Measurements from ENCODE around the gene ERGIC1. TPM values are rescaled to one million over a fixed set of nuclear protein-coding genes. Genes with fewer than 3 reads are reported as not detected.
"Not testable (repeated sequence)": the region's sequence is repeated elsewhere in the genome, so short reads cannot be mapped to it uniquely, and the experiment has no call there.

The ERGIC1 gene
- total RNA-seq, 4 donors from 2014 or later = 60.9 to 123 (median 99.3) TPM

GRCh38 chr5:172849606-172850453 lies 15.8 kb downstream of the ERGIC1 start:
- TF ChIP-seq, protein P1, sequence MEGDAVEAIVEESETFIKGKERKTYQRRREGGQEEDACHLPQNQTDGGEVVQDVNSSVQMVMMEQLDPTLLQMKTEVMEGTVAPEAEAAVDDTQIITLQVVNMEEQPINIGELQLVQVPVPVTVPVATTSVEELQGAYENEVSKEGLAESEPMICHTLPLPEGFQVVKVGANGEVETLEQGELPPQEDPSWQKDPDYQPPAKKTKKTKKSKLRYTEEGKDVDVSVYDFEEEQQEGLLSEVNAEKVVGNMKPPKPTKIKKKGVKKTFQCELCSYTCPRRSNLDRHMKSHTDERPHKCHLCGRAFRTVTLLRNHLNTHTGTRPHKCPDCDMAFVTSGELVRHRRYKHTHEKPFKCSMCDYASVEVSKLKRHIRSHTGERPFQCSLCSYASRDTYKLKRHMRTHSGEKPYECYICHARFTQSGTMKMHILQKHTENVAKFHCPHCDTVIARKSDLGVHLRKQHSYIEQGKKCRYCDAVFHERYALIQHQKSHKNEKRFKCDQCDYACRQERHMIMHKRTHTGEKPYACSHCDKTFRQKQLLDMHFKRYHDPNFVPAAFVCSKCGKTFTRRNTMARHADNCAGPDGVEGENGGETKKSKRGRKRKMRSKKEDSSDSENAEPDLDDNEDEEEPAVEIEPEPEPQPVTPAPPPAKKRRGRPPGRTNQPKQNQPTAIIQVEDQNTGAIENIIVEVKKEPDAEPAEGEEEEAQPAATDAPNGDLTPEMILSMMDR (IDR thresholded peaks at IDR 0.05) = no peak
- TF ChIP-seq POLR2A (IDR thresholded peaks at IDR 0.05) = no peak
- no peak for TF ChIP-seq EP300 (IDR thresholded peaks at IDR 0.05)
- Histone ChIP-seq H3K4me1 (peaks cover 0 to 62% (median 19%) of the 10 kb centered on the region in 4 donors), H3K27ac (peak overlapping the region in 2 of 4 donors; percentile 25 to 59), H3K36me3 (no peaks in the 10 kb centered on the region), H3K27me3 (no peaks in the 10 kb centered on the region), H3K9me3 (no peaks in the 10 kb centered on the region), H3K4me3 (no peak overlapping the region)
- DNase-seq (ENCODE audit: low spot score in 2 of 2) = no peak
- WGBS, 2 donors = 76 to 79% methylated on average over 12 to 14 of the region's 15 CpGs

- DNase-seq (ENCODE audit: low spot score in 2 of 2) = no peak
- no peaks in the 10 kb centered on the region for H3K9me3 ChIP-seq
- peaks cover 0 to 62% (median 25%) of the 10 kb centered on the region in 4 donors for H3K4me1 ChIP-seq
- no peaks in the 10 kb centered on the region for H3K27me3 ChIP-seq
- WGBS, 2 donors = 91 to 99% methylated on average over 6 of the region's 6 CpGs
- H3K27ac ChIP-seq = peak overlapping the region in 2 of 4 donors; percentile 17 to 59
- TF ChIP-seq, protein P1 (IDR thresholded peaks at IDR 0.05) = no peak
- TF ChIP-seq EP300 (IDR thresholded peaks at IDR 0.05) = no peak
- TF ChIP-seq POLR2A (IDR thresholded peaks at IDR 0.05) = no peak
- H3K4me3 ChIP-seq = no peak overlapping the region
- no peaks in the 10 kb centered on the region for H3K36me3 ChIP-seq
Measured at GRCh38 chr5:172850454-172850797, 16.4 kb downstream of the ERGIC1 start.

- 95% methylated on average over 9 of the region's 9 CpGs for WGBS, 2 donors
- not testable (repeated sequence) for H3K27me3 ChIP-seq; DNase-seq (ENCODE audit: low spot score in 2 of 2); H3K4me3 ChIP-seq; H3K36me3 ChIP-seq; H3K9me3 ChIP-seq
- peaks cover 0 to 68% (median 33%) of the 10 kb centered on the region in 4 donors for H3K4me1 ChIP-seq
- H3K27ac ChIP-seq = peak overlapping the region in 2 of 4 donors; percentile 35 to 90
Measured at GRCh38 chr5:172851254-172851653, 17.2 kb downstream of the ERGIC1 start.

DNA sequence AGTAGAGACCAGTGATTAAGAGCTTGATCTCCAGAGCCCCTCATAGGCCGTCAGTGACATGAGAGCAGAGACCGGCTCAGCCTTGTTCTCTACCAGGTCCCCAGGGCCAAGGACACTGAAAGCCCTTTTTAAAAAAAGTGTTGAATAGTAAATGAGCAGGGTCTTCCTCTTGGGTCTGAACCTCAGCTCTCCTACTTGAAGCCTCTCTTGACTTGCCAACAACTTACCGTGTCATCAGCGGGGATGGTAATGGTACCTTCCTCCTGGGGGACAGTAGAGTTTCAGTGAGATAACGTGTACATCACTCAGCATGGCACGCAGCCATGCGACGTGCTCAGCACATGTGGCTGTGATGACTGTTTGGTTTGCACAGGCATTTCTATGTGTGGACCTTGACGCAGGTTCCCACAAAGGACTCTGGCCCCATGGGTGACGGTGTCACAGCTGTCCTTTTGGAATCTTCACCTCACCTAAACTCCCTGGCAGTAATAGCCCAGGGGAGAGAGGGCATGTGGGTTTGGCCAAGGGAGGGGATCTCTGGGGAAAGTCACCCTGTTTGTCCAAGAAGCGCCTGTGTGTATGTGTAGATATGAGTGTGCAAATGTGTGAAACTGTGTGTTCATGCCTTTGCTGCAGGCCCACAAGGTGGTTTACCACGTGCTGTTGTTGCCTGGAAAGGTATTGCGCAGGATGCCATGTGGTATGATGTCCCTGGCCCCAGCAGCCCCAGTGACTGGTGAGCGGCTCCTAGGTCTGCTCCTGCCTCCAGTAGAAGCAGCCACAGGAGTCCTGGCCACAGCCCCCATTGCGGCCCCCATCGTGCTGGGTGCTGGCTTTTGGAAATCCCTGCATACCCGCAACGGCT lies 18.7 kb downstream of the ERGIC1 start:
- Histone ChIP-seq H3K27ac (peak overlapping the region; percentile 66 to 91 (median 79)), H3K36me3 (no peaks in the 10 kb centered on the region), H3K4me3 (no peak overlapping the region), H3K9me3 (no peaks in the 10 kb centered on the region), H3K4me1 (peaks cover 0 to 80% (median 36%) of the 10 kb centered on the region in 4 donors), H3K27me3 (no peaks in the 10 kb centered on the region)
- 84 to 89% methylated on average over 15 to 18 of the region's 18 CpGs for WGBS, 2 donors
- DNase-seq (ENCODE audit: low spot score in 2 of 2) = no peak
- TF ChIP-seq POLR2A (IDR thresholded peaks at IDR 0.05) = no peak
- TF ChIP-seq, protein P1 (IDR thresholded peaks at IDR 0.05) = no peak
- TF ChIP-seq EP300 (IDR thresholded peaks at IDR 0.05) = no peak

DNA sequence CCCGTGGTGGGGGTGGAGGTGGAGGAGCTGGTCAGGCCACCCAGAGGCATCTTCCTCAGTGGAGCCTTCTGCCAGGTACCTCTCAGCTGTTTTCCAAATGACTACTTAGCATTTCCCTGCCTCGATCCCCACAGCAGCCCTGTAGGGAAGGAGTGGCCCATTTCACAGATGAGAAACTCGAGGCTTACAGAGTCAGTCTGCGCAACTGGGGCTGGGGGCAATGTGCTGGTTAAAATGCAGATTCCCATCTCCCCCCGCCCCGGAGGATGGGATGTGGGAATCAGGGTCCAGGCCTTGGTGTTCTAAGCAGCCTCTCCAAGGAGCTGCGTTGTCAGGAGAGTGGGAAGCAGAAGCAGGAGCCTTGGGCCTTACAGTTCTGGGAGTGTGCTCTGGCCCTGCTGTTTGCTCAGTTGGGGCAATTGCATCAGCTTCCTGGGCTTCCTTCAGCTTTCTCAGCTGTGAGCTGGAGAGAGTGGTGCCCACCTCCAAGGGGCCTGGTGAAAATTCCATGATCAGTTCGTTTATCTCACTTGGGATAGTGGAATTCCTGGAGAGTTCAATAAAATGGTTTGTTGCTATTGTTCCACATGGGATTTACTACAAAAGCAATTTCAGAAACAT lies 19.4 kb downstream of the ERGIC1 start:
- Histone ChIP-seq H3K4me3 (no peak overlapping the region), H3K27me3 (no peaks in the 10 kb centered on the region), H3K9me3 (no peaks in the 10 kb centered on the region), H3K27ac (peak overlapping the region; percentile 66 to 91 (median 79)), H3K4me1 (peaks cover 0 to 82% (median 43%) of the 10 kb centered on the region in 4 donors), H3K36me3 (no peaks in the 10 kb centered on the region)
- 76 to 78% methylated on average over 8 of the region's 8 CpGs for WGBS, 2 donors
- TF ChIP-seq EP300 (IDR thresholded peaks at IDR 0.05) (peak in 1 of 2 donors; percentile 11), POLR2A (IDR thresholded peaks at IDR 0.05) (no peak)
- TF ChIP-seq, protein P1 (IDR thresholded peaks at IDR 0.05) = no peak
- DNase-seq (ENCODE audit: low spot score in 2 of 2) = no peak

All from tibial nerve (tissue), 4 donors.